ENCODE results near the gene SYNC. TPM values are rescaled to one million over a fixed set of nuclear protein-coding genes. Genes with fewer than 3 reads are reported as not detected.

Gene SYNC
- total and polyA plus RNA-seq, 10 of the 15 experiments (the other 5 are each of a cell fraction or from before 2014, with no cell fraction given), result 0.04 to 0.12 (median 0.05) TPM; not detected in 7

DNA sequence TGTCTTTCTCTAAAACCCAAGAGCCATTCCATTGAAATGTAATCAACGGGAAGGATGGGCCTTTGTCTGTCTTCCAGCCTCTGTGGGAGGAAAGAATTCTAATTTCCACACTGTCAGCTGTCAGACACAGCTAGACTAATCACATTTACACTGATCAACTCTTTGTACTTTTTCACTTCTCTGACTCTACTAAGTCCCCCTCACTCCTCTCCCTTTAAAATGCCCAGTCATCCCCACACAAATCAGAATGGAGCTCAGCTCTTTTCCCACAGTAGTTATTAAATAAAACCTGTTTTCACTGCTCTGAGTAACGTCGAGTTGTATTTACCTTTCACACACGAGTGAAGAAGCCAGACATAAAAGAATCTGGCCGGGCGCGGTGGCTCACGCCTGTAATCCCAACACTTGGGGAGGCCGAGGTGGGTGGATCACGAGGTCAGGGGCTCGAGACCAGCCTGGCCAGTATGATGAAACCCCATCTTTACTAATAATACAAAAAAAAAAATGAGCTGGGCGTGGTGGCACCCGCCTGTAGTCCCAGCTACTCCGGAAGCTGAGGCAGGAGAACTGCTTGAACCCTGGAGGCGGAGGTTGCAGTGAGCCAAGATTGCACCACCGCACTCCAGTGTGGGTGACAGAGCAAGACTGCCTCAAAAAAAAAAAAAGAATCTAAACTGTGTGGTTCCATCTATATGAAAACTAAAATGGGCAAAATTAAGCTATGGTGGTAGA, 65.5 kb downstream of the SYNC start:
- in situ Hi-C loops (cut with MboI), result no loop called here
- ChIA-PET POLR2A (interaction anchor here (0.7 kb wide), 1 partner anchor 759 kb away, joined by 4 read pairs; no protein-coding TSS in a partner anchor), SMC1A (ENCODE audit: uncharacterized antibody, unreplicated experiment) (interaction anchor here (1.1 kb wide), 2 partner anchors 14 to 18 kb away, joined by 3 read pairs; no protein-coding TSS in a partner anchor), CTCF (interaction anchor here (1.2 to 1.4 kb wide), 2 partner anchors 9 to 75 kb away, joined by 3 read pairs; no protein-coding TSS in a partner anchor), RAD21 (ENCODE audit: unreplicated experiment) (interaction anchor here (0.6 to 1.6 kb wide), 2 partner anchors 13 to 68 kb away, joined by 3 read pairs; no protein-coding TSS in a partner anchor)
- H3K9ac ChIP-seq (ENCODE audit: control insufficient read depth, insufficient read depth, low read length), result no peak overlapping the region
- TF ChIP-seq YBX1 (IDR thresholded peaks at IDR 0.05) (no peak), NFIC (IDR thresholded peaks at IDR 0.05; ENCODE audit: low read depth, low read length) (no peak), ZNF274 (IDR thresholded peaks at IDR 0.05; ENCODE audit: insufficient read depth, insufficient read length) (no peak), YY1 (IDR thresholded peaks at IDR 0.05; ENCODE audit: low read depth, low read length) (no peak), NR2C2 (IDR thresholded peaks at IDR 0.05; ENCODE audit: borderline replicate concordance, control insufficient read depth, insufficient read length, low read depth) (no peak), NFYB (IDR thresholded peaks at IDR 0.05; ENCODE audit: insufficient read depth, low read depth, low read length) (no peak), MTA3 (IDR thresholded peaks at IDR 0.05; ENCODE audit: borderline replicate concordance, low read length) (no peak)
- TF ChIP-seq, protein P1, sequence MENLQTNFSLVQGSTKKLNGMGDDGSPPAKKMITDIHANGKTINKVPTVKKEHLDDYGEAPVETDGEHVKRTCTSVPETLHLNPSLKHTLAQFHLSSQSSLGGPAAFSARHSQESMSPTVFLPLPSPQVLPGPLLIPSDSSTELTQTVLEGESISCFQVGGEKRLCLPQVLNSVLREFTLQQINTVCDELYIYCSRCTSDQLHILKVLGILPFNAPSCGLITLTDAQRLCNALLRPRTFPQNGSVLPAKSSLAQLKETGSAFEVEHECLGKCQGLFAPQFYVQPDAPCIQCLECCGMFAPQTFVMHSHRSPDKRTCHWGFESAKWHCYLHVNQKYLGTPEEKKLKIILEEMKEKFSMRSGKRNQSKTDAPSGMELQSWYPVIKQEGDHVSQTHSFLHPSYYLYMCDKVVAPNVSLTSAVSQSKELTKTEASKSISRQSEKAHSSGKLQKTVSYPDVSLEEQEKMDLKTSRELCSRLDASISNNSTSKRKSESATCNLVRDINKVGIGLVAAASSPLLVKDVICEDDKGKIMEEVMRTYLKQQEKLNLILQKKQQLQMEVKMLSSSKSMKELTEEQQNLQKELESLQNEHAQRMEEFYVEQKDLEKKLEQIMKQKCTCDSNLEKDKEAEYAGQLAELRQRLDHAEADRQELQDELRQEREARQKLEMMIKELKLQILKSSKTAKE (IDR thresholded peaks at IDR 0.05; ENCODE audit: low read depth, poor library complexity, severe bottlenecking), result no peak
- TF ChIP-seq, protein P2, sequence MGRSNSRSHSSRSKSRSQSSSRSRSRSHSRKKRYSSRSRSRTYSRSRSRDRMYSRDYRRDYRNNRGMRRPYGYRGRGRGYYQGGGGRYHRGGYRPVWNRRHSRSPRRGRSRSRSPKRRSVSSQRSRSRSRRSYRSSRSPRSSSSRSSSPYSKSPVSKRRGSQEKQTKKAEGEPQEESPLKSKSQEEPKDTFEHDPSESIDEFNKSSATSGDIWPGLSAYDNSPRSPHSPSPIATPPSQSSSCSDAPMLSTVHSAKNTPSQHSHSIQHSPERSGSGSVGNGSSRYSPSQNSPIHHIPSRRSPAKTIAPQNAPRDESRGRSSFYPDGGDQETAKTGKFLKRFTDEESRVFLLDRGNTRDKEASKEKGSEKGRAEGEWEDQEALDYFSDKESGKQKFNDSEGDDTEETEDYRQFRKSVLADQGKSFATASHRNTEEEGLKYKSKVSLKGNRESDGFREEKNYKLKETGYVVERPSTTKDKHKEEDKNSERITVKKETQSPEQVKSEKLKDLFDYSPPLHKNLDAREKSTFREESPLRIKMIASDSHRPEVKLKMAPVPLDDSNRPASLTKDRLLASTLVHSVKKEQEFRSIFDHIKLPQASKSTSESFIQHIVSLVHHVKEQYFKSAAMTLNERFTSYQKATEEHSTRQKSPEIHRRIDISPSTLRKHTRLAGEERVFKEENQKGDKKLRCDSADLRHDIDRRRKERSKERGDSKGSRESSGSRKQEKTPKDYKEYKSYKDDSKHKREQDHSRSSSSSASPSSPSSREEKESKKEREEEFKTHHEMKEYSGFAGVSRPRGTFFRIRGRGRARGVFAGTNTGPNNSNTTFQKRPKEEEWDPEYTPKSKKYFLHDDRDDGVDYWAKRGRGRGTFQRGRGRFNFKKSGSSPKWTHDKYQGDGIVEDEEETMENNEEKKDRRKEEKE (IDR thresholded peaks at IDR 0.05), result no peak
- TF ChIP-seq, protein P3, sequence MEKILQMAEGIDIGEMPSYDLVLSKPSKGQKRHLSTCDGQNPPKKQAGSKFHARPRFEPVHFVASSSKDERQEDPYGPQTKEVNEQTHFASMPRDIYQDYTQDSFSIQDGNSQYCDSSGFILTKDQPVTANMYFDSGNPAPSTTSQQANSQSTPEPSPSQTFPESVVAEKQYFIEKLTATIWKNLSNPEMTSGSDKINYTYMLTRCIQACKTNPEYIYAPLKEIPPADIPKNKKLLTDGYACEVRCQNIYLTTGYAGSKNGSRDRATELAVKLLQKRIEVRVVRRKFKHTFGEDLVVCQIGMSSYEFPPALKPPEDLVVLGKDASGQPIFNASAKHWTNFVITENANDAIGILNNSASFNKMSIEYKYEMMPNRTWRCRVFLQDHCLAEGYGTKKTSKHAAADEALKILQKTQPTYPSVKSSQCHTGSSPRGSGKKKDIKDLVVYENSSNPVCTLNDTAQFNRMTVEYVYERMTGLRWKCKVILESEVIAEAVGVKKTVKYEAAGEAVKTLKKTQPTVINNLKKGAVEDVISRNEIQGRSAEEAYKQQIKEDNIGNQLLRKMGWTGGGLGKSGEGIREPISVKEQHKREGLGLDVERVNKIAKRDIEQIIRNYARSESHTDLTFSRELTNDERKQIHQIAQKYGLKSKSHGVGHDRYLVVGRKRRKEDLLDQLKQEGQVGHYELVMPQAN (conservative IDR thresholded peaks at IDR 0.05), result no peak
- no peak overlapping the region for H2AFZ ChIP-seq (ENCODE audit: control insufficient read depth, low read depth, low read length)
- H3K36me3 ChIP-seq (ENCODE audit: control insufficient read depth in 2 of 2, insufficient read depth in 2 of 2, low read length in 1 of 2), result peaks cover 0 to 9% of the 10 kb centered on the region in 2 experiments; a peak in 2 of 4 replicates
- BruUV-seq (replicated peaks), result no TSS peak
- peaks cover 44% of the 10 kb centered on the region for H3K79me2 ChIP-seq (ENCODE audit: control insufficient read depth, insufficient read depth, low read length)
- no peaks in the 10 kb centered on the region for H3K27me3 ChIP-seq (replicated peaks in 1 of 2; ENCODE audit: control insufficient read depth in 2 of 2, insufficient read depth in 2 of 2, low read length in 1 of 2)
- FAIRE-seq (no peak), DNase-seq (ENCODE audit: low read depth, low spot score) (no peak), ATAC-seq (no peak)
- H4K20me1 ChIP-seq (ENCODE audit: control insufficient read depth, insufficient read depth), result no peaks in the 10 kb centered on the region
- no peak overlapping the region for H3K27ac ChIP-seq (ENCODE audit: control insufficient read depth, insufficient read depth)
- no peaks in the 10 kb centered on the region for H3K9me3 ChIP-seq (replicated peaks; ENCODE audit: control insufficient read depth, insufficient read depth, low read length)
- H3K4me2 ChIP-seq (ENCODE audit: control insufficient read depth, insufficient read depth), result no peak overlapping the region
- 94% methylated on average over 12 of the region's 16 CpGs for WGBS (ENCODE audit: insufficient coverage, insufficient replicate concordance, low lambda C conversion rate, missing lambda C conversion rate)
- H3K4me1 ChIP-seq (ENCODE audit: control insufficient read depth, insufficient read depth, low read length), result no peaks in the 10 kb centered on the region
- no peak overlapping the region for H3K4me3 ChIP-seq
- intact Hi-C loops (cut with micrococcal nuclease; ENCODE audit: unreplicated experiment), result no loop called here

Measured in GM12878 (cell line).